ENCODE data around the gene ANKRD50.

ANKRD50 gene

DNA sequence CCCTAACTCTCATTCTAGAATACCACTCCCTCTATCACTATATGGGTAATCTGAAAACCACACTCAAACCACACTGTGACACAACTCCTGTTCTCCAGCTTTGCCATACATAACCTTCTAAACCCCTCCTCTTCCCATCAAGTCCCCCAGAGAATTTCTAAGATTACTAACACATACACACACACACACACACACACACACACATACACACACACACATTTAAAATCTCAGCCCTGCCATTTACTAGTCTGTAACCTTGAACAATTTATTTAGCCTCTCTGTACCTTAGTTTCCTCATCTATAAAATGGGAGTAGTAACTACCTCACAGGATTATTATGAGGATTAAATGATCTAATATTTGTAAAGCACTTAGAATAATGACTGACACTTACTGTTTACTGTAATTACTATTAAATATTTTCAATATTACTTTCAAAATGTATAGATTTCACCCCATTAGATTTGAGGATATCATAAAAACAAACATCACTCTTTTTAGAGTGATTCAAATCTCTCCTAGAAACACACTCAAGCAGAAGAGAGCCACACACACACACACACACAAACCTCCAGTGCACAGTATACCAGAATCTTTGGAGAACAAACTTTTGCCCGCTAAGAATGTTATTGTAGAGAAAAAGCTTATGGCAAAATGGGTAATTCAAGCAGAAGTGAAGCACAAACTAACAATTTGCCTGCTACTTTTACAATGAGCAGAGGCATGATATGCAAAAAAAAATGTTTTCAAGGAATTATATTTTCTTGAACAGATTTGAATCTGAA lies 3.8 kb downstream of the ANKRD50 start:
- no peak for DNase-seq

DNA sequence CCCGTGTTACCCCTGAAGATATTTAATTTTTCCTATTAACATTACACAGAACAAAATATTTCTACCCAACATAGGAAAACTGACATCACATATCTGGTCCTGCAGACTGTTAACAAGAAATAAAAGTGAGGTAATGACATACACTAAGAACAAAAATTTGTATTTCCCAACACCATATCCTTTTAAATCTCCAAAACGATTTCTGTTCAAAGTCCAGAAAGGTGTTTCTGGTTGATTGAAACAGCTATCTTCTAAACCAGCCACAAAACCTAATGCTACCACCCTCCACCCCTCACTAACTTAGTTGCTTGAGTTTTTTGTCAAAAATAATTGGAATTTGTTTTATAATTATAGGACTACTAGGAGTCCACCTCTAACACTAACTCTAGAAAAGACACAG lies 7.1 kb downstream of the ANKRD50 start:
- DNase-seq: no peak

DNA sequence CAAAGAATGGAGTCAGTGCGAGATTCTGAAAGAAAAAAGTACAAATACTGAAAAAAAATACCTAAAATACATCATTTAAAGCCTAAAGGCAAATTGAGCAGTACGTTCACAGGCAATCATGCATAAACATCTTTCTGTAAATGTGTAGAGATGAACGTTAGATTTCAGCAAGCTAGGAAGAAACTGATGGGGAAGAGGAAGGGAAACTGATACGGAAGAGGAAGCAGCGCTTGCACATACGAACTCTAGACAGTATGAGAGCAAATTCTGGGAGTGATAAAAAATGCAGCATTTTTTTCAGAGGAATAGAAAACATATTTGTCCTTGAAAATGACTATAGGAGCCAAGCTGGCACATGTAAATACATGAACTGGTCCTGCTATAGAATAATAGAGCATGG lies 9.4 kb downstream of the ANKRD50 start:
- no peak for DNase-seq

DNA sequence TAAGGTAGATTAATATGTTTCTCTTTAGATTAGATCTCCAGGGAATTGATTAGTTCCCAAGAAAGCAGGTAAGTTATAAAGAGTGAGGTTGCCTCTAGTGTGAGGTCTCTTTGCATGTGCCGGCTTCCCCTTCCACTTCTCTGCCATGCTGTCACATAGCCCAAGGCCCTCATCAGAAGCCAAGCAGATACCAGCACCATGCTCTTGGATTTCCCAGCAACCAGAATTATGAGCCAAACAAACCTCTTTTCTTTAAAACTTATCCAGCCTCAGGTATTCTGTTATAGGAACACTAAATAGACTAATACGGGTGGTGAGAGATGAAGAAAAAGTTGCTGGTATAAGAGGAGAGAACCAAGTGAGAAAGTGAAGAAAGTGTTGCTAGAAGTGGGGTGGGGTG lies 15.1 kb downstream of the ANKRD50 start:
- no peak for DNase-seq

DNA sequence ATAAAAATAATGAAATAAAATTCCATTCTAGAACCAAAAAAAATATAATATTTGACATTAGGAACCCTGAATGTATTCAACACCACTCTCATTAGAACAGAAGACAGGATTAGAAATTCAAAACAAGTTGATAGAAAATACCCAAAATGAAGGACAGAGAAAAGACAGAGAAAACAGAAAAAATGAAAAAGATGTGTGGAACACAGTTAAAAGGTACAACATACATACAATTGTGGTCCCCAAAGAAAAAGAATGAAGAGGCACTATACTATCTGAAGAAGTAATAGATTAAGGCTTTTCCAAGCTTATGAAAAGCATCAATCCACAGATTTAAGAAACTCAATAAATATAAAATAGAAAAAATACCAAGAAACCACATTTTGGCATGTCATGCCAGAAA lies 16.4 kb downstream of the ANKRD50 start:
- DNase-seq: no peak

DNA sequence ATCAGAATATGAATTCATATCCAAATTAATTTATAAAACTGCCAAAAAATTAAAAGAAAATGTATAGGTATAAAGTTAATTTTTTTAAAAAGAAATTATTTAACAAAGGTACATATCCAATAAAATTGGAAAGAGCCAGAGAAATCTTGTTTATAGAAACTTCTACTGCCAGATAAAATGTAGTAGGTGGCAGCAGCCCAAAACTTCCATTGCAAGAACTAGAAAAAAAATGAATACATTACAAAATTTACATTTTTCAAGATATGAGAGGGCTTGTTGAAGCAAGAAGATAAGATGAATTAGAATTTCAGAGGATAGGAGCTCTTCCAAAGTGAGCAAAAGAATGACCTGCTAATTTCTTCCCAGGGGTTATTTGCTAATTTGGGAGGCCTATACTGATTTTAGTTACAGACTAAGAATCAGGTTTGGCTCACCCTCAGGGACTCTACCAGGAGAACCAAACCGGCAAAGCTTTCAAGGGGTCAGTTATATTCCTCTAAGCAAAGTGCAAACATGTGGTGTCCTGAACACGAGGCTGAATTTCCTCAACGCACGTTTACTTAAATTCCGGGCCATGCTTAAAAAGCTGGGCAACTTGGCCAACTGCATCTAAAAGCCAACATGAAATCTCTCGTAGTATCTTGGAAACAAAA lies 17.5 kb downstream of the ANKRD50 start:
- DNase-seq: no peak

DNA sequence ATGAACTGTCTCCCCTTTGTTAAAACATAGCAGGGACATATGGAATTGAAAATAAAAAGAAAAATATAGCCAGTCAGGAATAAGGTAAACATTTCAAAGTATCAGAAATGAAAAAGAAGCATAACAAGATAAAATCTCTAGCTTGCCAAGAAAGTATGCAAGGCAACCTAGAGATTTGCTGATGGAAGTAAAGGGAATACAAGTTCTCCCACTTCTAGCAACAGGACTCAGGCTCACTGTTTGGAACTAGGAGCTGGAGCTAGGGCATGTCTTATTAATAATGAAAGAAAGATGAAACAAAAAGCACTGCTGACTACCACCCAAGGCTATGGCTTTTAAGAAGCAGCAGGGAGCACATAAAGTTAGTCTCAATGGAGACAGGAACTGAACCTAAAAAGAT lies 18.2 kb downstream of the ANKRD50 start:
- DNase-seq: no peak

DNA sequence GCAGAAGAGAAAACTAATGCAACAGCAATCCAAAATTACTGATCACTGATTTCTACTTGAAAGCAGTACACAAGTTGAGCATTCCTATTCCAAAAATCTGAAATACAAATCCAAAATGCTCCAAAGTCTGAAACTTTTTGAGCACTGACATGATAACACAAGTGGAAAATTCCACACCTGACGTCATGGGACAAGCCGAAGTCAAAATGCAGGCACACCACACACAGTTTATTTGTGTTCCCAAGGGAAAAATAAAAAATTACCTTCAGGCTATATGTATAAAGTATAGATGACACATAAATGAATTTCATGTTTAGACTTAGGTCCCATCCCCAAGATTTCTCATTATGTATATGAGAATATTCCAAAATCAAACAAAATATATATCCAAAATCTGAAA lies 20.7 kb downstream of the ANKRD50 start:
- no peak for DNase-seq

DNA sequence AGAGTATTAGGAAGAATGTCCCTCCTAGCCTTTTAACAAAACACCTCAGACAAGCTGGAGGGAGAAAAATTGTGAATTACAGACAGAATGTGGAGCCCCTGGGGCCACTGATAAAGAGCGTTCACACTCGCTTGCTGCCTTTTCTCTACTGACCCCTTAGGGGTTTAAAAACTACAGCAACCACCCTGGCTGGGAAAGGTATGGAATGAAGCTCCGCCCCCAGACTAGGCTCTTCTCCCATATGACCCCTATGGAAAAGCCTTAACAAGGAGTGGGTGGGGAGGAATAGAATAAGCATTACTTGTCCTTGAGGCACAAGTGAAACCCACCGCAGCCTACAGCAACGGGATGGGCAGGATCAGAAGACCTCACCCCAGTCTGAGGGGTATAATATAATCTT lies 26.3 kb downstream of the ANKRD50 start:
- no peak for DNase-seq

DNA sequence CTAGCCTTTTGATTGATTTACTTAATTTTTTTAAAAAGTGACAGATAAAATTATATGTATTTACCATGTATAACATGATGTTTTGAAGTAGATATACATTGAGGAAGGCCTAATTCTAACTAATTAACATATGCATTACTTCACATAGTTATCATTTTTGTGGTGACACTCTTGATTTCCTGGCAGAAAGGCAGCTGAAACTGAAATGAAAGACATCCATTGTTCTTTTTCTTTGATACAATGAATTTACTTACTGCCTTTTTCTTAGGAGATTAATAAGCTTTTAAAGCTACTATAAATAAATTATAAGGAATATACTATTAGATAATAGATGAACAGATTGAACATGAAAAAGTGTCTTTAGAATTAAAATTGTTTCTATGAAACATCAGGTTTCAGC lies 26.7 kb downstream of the ANKRD50 start:
- no peak for DNase-seq

DNA sequence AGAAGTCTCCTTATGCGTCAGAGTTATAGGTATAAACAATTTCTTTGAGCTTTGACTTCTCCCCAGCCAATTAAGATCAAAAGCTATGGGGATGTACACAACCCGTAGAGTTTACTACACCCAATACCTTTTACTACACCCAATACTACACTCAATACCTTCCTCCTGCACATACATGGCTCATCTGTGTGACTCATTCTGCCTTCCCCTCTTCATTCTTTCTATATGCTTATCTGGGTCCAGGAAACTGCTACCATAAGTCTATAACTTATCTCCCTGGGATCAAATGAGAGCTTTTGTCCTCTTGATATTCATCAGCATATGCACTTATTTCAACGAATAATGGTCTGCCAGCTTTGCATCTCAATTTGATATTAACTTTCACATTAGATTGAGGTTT lies 28.2 kb downstream of the ANKRD50 start:
- DNase-seq: no peak

DNA sequence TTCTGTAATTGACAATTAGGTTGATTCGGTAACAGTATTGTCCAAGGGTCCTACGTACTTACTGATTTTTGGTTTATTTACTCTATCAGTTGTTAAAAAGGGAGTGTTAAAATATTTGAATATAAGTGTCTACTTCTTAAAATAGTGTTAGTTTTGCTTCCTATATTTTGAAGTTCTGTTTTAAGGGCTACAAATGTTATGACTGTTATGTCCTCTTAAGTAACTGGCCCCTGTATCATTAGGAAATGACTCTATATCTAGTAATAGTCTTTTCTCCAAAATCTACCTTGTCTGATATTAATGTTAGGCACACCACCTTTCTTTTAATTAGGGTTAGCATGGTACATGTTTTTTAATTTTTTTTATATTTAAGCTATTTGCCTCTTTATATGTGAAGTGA lies 30.1 kb downstream of the ANKRD50 start:
- DNase-seq: no peak

DNA sequence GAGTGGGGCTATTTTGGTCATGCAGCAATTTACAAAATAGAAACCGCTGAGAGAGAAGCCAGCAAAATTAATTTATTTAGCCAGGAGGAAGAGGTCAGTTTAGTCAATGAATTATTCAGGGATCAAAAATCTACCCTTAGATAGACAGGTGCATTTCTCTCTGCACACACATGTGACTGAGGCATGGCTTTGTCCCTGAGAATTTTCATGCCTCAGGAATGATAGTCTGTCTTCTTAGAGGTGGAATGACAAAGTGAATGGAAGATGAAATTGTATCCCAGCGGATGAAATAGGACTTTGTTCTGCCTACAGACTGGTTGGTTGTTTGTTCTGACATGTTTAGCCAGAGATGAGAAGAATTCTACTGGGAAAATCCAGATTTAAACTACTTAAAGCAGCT lies 46.0 kb downstream of the ANKRD50 start:
- DNase-seq: no peak

DNA sequence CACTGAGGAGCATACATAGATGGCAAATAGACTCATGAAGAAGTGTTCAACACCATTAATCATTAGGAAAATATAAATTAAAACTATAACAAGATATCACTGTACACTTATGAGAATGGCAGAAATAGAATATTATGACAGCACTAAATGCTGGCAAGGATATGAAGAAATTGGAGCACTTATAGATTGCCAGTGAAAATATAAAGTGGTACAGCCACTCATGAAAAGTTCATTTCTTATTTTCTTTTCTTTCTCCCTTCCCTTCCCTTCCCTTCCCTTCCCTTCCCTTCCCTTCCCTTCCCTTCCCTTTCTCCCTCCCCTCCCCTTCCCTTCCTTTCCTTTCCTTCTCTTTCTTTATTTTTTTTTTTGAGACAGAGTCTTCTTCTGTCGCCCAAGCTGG lies 53.7 kb downstream of the ANKRD50 start:
- DNase-seq: no peak

DNA sequence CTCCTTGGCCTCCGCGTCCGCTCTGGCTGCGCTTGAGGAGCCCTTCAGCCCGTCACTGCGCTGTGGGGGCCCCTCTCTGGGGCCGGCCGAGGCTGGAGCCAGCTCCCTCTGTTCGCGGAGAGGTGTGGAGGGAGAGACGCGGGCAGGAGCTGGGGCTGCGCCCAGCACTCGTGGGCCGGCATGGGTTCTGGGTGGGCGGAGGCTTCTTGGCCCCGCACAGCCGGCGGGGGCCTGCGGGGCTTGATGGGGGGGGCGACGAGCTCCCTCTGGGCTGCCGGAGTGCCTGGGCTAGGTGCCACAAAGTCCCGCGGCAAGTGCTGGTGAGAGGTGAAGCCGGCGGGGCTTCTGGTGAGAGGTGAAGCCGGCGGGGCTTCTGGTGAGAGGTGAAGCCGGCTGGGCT lies 61.9 kb downstream of the ANKRD50 start:
- no peak for DNase-seq

DNA sequence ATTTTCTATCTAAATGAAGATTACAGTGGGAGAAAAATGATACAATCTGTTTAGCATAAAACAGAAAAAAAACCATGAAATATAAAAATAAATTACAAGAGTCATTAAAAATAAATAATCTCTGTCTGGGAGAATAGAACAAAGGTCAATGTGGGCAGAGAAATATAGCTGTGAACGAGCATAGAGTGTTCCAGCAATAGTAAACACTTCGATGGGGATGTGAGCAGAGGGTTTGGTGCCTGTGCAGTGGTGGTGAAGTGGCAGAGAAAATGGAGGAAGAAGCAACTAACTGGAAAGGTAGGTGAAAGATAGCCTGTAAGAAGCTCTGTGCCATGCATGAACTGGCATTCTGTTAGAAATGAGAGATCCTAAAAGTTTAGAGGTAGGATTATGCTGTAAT lies 64.9 kb downstream of the ANKRD50 start:
- DNase-seq: no peak

DNA sequence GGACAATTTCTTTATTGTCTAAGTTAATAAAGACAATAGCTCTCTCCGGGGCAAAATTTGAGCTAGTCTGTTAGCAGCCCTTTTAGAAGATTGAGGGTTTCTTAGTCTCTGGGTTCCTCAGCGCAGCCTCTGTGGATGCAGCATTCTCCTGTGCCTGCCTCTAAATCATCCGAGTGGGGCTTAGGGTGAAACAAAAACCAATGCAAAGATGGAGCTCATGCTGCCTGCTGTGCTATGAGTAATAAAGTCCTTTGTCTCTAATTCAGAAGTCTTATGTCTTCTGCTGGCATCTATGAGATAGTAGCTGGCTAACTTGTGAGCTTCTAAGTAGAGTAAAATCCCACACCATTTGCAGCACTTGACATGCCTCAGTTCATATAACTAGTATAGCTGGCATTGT lies 67.9 kb downstream of the ANKRD50 start:
- no peak for DNase-seq

DNA sequence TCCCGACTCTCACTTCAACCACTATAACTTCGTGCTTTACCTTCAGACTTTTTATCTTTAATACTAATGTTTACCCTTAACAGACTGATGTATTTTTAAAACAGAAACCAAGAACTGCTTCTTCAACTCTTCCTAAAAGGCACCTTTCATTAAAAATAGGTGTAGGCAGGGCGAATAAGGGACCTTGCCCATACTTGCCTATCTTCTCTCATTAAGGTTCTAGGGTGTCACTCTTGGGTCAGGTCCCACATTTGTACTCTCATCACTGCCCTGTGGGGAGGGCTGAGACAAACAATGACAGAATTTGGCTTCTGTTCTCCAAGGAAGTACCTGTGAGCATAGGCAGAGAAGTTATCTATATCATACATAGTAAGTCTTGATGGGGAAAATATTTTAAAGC lies 69.7 kb downstream of the ANKRD50 start:
- no peak for DNase-seq

DNA sequence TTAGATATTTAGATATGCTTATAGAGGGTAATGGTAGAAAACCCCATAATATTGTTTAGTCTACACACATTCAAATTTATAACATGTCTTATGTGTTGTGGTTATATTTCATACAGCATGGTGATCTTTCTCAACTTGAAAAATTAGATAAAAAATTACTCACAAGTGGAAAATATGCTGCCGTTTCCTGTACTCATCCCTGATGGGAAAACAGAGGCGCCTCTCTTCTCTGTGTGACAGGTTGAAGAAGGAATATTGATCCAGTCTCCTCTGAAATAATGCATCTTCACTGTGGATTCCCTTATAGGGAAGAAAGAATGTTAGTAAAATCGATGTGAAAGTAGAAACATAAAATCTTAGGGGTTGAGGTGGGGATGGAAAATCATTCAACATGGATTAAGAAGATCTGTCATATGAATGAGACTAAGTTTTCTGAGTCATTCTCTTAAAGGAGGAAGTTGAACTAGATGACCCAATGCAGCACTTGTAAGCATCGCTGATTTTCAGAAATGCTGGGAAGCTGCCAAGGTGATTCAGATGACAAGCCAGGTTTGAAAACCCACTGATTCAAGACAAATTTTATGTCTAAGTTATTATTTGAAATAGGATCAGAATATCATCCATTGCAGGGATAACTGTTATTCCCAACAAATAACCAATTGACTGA lies 70.7 kb downstream of the ANKRD50 start:
- DNase-seq: no peak

DNA sequence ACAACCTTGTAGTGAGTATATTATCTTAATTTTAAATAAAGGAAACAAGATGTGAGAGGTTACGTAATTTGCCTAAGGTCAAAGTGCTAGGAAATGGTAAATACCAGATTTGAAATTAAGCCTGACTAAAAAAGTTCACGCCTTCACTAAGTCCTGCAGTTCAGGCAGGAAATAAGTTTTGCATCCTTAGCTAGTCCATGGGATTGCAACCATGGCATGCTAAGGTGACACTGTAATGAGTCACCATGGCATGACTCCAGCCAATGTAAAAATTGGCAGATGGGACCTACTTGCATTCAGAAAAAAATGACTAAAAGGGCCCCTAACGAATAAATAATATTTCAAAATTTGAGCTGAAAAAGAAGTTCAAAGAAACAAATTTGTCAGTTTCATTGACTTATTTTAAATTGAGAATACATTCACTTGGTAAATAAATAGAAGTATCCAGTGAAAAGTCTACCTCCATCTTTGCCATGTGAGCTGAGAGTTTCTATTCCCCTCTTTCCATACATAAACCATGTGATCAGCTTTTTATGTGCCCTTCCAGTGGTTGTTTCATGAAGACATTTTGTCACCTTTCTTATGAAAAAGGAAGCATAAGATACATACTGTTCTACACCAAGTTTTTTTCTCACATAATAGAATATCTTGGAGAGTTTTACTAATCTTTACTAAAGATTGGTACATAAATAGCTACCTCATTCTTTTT lies 72.4 kb downstream of the ANKRD50 start:
- DNase-seq: no peak

DNA sequence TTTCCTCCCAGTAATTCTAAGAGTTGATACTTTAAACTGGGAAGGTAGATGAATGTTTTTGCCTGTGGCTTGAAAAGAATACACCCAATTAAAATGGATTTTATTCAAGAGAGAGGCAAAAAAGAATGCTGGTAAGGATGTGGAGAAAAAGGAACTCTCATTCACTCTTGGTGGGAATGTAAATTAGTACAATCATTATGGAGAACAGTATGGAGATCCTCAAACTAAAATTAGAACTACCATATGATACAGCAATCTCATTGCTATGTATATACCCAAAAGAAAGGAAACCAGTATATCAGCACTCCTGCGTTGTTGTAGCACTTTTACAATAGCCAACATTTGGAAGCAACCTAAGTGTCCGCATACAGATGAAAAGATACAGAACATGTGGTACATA lies 75.2 kb downstream of the ANKRD50 start:
- no peak for DNase-seq

DNA sequence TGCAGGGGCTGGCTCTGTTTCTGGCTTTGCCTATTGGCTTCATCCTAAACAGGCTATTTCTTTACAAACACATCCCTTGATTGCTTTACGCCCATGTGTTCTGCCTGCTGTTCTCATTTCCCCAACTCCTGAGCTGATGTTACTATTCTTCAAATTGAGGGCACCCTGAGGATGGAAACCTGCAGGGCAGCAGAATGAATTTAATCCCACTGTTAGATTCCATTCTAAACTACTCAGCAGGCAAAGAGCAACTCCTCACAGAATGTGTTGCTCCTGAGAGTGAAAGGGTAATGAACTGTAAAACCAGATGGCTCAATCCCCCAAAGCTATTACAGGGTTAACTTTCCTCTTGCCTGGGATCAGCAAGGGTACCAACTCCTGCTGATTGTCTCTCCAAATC lies 75.7 kb downstream of the ANKRD50 start:
- DNase-seq: no peak

DNA sequence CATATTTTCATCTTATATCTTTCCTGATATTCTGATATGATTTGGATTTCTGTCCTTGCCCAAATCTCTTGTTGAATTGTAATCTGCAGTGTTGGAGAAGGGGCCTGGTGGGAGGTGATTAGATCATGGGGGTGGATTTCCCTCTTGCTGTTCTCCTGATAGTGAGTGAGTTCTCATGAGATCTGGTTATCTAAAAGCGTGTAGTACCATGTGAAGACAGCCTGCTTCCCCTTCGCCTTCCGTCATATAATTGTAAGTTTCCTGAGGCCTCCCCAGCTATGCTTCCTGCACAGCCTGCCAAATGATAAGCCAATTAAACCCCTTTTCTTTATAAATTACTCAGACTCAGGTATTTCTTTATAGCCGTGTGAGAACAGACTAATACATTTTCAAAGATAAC lies 77.2 kb downstream of the ANKRD50 start:
- no peak for DNase-seq
